Fibroblast of the aortic adventitia (primary cell): Measurements from ENCODE around the gene FSTL4. TPM values are rescaled to one million over a fixed set of nuclear protein-coding genes. Genes with fewer than 3 reads are reported as not detected.

Experiments
- DNase-seq: peaks from one replicate; pipeline ENCODE4 v3.0.0-alpha.2; 2010; ENCODE audit warnings: low read depth
- H3K4me3 ChIP-seq: 2 replicates; pipeline ENCODE4 v1.5.1; 2011; ENCODE audit warnings: low read depth, mild to moderate bottlenecking, control low read depth, low read length, moderate library complexity
- total RNA-seq: library from RNA; depleted of rRNA; stranded (reverse); fragments of >200 nt; gene quantifications from 2 replicates; pipeline ENCODE4 v1.2.3, GENCODE V29; 2012; ENCODE audit warnings: low replicate concordance
- TF ChIP-seq, protein P1 (sequence below): IDR thresholded peaks from 2 replicates; pipeline ENCODE4 v1.5.1; 2011; ENCODE audit warnings: mild to moderate bottlenecking, low read length, control low read depth, inconsistent platforms; ENCODE audit not compliant: insufficient read depth

The FSTL4 gene
- total RNA-seq, 1 donor: not detected

DNA sequence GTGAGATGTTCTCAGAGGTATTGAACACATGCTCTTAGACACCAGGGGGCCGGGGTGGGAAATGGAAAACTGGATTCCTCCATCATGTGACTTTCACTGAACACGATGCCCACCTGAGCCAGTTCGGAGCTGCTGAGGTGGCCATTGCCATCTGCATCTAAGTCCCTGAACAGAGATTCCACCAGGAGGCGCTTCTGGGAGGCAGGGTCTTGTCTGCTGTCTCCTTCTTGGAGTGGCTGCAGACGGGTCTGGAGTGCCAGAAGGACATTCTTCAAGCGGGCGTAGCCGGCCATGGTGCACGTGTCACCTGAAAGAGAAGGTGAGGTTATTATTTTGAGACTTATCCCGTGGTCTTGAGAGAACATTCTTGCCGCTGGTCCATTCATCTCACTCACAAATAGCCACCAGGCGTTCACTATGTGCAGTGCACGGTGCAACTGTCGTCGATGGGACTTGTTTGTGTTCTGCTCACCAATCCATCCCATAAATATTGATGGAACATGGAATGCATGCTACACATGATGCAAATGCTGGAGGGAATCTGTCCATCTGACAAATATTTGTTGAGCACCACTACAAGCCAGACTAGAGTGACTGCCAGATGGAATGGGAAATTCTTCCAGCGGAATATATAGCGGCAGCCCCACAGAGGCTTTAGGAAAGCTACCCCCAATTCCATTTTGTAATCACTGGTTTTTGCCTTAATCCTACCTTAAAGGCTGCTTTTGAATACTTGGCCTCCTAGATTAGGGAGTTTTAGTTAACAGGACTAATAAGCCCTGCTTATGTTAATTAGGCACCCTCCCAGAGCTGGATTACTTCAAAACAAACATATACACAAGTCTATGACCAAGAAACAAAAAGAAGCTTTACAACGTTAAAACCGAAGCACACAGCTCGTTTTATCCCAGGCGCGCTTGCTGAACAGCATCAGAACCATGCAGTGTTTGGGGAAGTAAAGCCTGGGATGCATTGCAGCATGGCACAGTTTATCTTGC lies 295.7 kb downstream of the FSTL4 start:
- H3K4me3 ChIP-seq: no peak overlapping the region
- DNase-seq: no peak
- TF ChIP-seq, protein P1, sequence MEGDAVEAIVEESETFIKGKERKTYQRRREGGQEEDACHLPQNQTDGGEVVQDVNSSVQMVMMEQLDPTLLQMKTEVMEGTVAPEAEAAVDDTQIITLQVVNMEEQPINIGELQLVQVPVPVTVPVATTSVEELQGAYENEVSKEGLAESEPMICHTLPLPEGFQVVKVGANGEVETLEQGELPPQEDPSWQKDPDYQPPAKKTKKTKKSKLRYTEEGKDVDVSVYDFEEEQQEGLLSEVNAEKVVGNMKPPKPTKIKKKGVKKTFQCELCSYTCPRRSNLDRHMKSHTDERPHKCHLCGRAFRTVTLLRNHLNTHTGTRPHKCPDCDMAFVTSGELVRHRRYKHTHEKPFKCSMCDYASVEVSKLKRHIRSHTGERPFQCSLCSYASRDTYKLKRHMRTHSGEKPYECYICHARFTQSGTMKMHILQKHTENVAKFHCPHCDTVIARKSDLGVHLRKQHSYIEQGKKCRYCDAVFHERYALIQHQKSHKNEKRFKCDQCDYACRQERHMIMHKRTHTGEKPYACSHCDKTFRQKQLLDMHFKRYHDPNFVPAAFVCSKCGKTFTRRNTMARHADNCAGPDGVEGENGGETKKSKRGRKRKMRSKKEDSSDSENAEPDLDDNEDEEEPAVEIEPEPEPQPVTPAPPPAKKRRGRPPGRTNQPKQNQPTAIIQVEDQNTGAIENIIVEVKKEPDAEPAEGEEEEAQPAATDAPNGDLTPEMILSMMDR: no peak

DNA sequence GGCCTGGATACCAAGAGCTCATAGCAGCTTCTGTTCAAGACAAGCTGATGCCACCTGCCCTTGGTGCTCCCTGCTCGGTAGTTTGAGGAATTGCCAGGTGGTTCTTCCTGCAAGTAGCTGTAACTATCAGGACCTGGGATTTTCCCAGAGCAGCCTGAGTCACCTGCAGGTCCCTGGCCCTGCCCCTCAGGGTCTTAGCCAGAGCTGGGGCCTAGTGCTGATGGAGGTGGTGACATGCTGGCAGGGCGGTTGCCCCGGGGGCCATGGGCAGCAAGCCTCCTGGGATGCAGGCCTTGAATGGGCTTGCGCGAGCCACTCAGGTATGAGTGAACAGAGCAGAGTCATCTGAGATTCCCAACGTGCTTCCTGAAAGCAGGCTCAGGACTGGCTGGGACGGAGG lies 298.3 kb downstream of the FSTL4 start:
- no peak for DNase-seq
- TF ChIP-seq, protein P1: no peak
- no peak overlapping the region for H3K4me3 ChIP-seq

DNA sequence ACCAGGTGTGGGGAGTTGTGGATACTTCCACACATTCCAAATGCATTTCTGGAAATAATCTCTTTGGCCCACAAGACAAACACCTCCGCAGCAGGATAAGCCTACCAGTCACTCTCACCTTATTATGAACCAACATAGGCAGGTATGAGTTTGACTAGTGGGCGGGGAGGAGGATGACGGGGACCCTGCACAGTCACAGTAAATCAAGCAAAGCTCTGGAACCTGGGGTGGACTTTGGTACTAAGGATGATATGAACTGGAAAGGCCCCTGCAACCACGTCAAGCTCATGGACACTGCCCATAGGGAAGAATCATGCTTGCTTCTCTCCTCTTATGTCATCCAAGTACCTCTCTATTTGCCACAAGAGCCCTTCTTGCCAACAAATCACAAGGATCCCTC lies 301.2 kb downstream of the FSTL4 start:
- TF ChIP-seq, protein P1: no peak
- DNase-seq: no peak
- H3K4me3 ChIP-seq: no peak overlapping the region

DNA sequence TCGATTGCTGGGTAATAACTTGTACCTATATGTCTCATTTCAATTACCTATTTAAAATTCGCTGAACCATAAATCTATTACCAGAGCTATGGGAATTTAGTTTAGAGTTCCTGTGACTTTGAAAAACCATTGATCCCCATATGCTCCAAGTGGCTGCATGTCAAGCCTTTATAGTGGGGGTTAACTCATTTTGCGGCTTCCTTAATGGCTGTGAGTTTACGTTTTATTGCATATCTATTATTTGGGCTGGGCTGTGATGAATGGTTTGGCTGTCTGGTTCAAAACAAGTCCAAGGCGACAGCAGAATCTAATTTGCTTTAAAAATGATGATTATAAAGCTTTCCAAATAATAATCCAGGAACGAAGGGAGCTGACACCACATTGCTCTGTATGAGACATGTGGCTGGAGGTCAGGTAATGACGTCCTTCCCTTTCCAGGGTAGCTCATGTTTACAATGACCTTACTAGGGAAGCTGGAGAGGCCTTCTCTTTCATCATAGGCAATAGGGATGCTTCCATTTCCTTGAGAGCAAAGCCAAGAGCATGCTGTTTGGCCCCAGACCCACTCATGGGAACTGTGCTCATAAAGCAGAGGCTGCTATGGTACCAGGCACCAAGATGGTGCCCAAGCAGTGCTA lies 302.2 kb downstream of the FSTL4 start:
- H3K4me3 ChIP-seq: no peak overlapping the region
- TF ChIP-seq, protein P1: no peak
- DNase-seq: peak; percentile 4

DNA sequence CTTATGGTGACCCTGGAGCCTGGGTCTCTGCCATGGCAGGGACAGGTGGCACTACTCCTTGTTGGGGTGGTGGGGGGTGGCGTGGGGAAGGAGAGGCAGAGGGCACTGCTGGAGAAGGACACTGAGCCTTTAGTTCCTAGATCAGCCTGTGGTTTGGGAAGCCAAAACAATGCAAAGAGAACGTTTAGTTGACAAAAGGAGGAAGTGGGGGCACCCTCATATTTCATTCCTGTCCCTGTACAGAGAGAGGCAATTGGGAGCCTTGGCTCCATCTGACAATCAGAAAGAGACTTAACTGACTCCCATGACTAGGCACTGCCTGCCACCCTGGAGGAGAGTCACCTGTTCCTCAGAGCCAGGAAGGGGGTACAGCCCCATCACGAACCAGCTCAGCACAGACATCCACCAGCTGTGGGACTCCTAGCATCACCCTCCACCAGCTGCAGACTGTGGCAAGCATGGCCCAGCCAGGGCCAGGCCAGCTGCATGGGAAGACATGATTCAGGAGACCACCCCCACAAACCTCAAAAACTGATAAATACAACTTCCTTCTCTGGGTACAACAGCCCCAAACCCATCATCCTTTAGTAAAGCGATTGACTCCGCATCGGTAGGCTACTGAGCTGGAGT lies 303.1 kb downstream of the FSTL4 start:
- H3K4me3 ChIP-seq: no peak overlapping the region
- TF ChIP-seq, protein P1: no peak
- DNase-seq: no peak

DNA sequence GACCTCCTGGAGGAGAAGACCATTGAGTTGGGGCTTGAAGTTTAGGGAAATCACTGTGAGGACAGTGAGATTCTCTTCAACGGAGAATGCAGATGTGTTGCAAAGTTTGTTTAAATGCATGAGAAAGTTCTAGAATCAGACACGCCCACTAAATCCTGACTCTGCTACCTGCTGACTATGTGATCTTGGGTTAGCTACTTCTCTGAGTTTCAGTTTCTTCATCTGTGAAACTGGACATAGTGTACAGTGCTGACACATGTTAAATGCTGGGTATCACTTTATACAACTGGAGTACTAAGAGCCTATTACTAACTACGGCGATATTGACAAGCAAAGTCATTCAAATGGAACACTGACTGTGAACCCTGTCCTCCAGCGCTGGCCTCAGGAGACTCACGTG lies 305.1 kb downstream of the FSTL4 start:
- DNase-seq: no peak
- TF ChIP-seq, protein P1: no peak

More for the DNA sequence above, 305.1 kb downstream of the FSTL4 start:
- H3K4me3 ChIP-seq: no peak overlapping the region
